Activated T-cell treated with anti-CD3 and anti-CD28 coated beads, Interleukin-2, amount 50 U/mL, for 4 hours (primary cell): Measurements from ENCODE around the gene KLF3. TPM values are rescaled to one million over a fixed set of nuclear protein-coding genes. Genes with fewer than 3 reads are reported as not detected.
"Not testable (repeated sequence)": the region's sequence is repeated elsewhere in the genome, so short reads cannot be mapped to it uniquely, and the experiment has no call there.

ENCODE experiments used
- ATAC-seq, 2 donors: fragments of 200-7000 bp; cut with Tn5 transposase; one replicate each; pipeline ENCODE4 v1.10.0; 2021
- DNase-seq: peaks from one replicate; pipeline ENCODE4 v3.0.0-alpha.2; 2020
- H3K27me3 Mint-ChIP-seq: one replicate; pipeline ENCODE4 v1.8.0; 2021; ENCODE audit warnings: low read depth, mixed read lengths
- H3K36me3 Mint-ChIP-seq: one replicate; pipeline ENCODE4 v1.8.0; 2022; ENCODE audit warnings: mixed read lengths; ENCODE audit not compliant: insufficient read depth
- H3K4me1 Mint-ChIP-seq: one replicate; pipeline ENCODE4 v1.8.0; 2021; ENCODE audit warnings: low read depth, mixed read lengths
- H3K4me3 Mint-ChIP-seq: one replicate; pipeline ENCODE4 v1.8.0; 2021; ENCODE audit warnings: mild to moderate bottlenecking, moderate library complexity, mixed read lengths
- H3K9me3 Mint-ChIP-seq: one replicate; pipeline ENCODE4 v1.8.0; 2021; ENCODE audit warnings: mixed read lengths
- total RNA-seq, 3 donors: library from RNA; stranded (reverse); gene quantifications; one replicate each; pipeline ENCODE4 v1.2.1, GENCODE V29; 2021

KLF3 gene
- total RNA-seq, result 10 to 100 TPM in 2 of 3 donors, 1 to 10 TPM in 1; 9.9 to 12.6 (median 10.9) TPM

DNA sequence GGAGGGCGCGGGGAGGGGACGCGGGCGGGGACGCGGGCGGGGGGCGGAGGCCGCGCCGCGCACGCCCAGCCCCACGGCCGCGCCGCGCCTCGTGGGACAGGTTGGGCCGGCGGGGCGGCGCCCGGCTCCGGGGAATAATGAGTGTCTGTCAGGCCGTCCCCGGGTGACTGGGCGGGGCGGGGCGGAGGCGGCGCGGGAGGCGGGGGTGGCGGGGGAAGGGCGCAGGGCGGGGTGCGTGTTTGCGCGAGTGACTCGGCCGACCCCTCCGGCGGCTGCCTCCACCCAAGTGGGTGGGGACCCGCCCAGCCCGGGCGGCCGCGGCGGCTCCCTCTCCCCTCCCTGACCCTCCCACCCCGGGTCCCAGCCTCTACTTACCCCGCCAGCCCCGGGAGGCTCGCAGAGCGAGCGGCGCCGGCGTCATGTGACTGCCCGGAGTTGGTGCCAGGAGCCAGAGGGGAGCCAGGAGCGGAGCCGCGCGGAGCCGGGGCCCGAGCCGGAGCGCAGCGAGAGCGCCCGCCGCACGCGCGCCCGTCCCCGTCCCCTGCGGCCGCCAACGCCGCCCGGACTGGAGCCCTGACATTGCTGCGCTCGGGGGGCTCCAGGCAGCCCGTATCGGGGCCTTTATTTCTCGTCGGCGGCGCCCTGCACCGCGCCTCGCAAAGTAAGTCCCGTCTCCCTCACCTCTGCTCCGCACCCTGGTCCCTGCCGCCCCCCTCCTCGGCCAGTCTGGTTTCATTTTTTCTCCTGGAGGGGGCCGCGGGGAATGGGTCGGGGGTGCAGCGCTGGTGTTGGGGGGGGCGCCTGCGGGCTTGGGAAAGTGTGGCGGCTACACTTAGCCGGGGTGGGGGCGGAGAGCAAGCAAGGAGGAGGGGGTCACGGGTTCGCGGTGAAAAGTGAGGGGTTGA lies at the start of gene KLF3:
KLF3 (plus strand) TSS at position 399 of the 905 bp plus-strand sequence. CDS start 16,427 bp downstream, outside the sequence.
- peaks cover 72% of the 10 kb centered on the region for H3K4me1 Mint-ChIP-seq
- peak within 1 kb of the TSS; percentile 88 for H3K4me3 Mint-ChIP-seq
- DNase-seq (peak; percentile 88), ATAC-seq (peak; percentile 78)
- H3K27me3 Mint-ChIP-seq, result no peaks in the 10 kb centered on the region
- peaks cover 5% of the 10 kb centered on the region for H3K9me3 Mint-ChIP-seq
- H3K36me3 Mint-ChIP-seq, result peaks cover 2% of the 10 kb centered on the region

DNA sequence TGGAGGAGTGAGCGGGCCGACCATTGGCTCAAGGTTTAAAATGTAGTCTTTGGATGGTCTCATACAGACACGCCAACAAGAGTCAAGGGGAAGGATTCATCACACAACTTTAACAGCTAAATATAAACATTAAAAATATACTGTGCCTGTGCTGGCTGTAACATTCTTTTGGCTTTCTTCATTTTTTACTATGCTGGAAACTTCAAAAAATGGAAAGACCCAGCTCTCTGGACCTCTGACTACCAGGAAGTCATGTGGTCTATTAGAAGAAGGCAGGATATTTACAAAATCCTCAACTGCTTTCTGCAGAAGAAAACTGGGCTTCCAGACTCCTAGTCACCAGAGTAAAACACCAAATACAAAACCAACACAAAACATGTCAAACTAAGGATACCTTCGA lies 49.8 kb upstream of the KLF3 start:
- H3K27me3 Mint-ChIP-seq, result no peaks in the 10 kb centered on the region
- no peaks in the 10 kb centered on the region for H3K9me3 Mint-ChIP-seq
- peaks cover 29% of the 10 kb centered on the region for H3K4me1 Mint-ChIP-seq
- no peak for ATAC-seq
- no peak overlapping the region for H3K4me3 Mint-ChIP-seq
- no peak for DNase-seq
- no peaks in the 10 kb centered on the region for H3K36me3 Mint-ChIP-seq

DNA sequence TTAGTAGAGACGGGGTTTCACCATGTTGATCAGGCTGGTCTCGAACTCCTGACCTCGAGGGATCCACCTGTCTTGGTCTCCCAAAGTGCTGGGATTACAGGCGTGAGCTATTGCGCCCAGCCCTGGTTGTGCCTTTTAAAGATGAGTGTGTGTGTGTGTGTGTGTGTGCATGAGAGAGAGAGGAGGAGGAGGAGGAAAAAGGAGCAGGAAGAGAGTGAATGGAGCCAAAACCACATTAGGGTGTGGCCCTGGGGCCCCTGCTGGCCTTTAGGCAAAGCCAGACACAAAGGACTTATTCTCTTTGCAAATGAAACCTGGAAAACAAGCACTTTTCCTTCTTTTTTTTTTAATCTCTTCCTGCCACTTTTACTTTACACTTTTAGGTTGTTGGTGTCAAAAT lies 48.2 kb upstream of the KLF3 start:
- peaks cover 21% of the 10 kb centered on the region for H3K4me1 Mint-ChIP-seq
- H3K9me3 Mint-ChIP-seq, result no peaks in the 10 kb centered on the region
- ATAC-seq (no peak), DNase-seq (no peak)
- H3K36me3 Mint-ChIP-seq, result no peaks in the 10 kb centered on the region
- H3K4me3 Mint-ChIP-seq, result no peak overlapping the region
- no peaks in the 10 kb centered on the region for H3K27me3 Mint-ChIP-seq

DNA sequence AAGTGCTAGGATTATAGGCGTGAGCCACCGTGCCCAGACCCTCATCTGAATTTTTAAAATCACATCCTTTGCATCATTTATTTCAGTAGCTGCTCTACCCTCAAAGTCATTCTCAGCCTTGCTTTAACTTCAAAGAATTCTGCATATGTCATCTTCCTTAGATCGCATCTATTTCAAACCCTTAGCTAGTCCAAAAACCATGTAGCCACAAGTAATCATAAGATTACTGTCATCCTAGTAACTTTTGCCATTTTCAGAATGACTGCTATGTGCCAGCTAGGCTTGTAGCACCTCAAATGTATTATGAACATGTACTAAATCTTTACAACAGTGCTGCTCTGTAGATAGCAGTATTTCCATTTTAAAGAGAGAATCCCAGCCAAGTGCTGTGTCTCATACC lies 45.5 kb upstream of the KLF3 start:
- peak; percentile 48 to 71 for ATAC-seq
- peaks cover 17% of the 10 kb centered on the region for H3K4me1 Mint-ChIP-seq

DNA sequence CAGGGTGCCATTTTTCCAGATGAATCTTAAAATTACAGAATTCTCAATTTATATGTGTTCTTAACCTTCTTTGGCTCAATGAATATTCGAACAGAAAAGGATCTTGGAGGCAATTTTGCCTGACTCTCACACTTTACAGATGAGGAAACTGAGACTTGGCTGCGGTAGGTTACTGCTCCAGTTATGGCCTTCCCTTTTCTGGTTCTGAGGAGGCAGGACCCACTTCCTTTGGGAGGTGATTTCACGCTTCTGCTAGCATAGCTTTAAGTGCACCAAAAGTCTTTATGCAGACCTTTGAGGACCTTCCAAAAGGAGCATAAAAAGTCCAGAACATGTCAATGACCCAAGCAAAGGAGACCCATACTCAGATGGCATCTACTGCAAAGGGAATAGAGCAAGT lies 44.7 kb upstream of the KLF3 start:
- no peaks in the 10 kb centered on the region for H3K36me3 Mint-ChIP-seq
- no peak overlapping the region for H3K4me3 Mint-ChIP-seq
- no peaks in the 10 kb centered on the region for H3K27me3 Mint-ChIP-seq

More for the DNA sequence above, 45.5 kb upstream of the KLF3 start:
- Mint-ChIP-seq H3K27me3 (no peaks in the 10 kb centered on the region), H3K36me3 (no peaks in the 10 kb centered on the region), H3K4me3 (no peak overlapping the region), H3K9me3 (no peaks in the 10 kb centered on the region)
- DNase-seq, result no peak

DNA sequence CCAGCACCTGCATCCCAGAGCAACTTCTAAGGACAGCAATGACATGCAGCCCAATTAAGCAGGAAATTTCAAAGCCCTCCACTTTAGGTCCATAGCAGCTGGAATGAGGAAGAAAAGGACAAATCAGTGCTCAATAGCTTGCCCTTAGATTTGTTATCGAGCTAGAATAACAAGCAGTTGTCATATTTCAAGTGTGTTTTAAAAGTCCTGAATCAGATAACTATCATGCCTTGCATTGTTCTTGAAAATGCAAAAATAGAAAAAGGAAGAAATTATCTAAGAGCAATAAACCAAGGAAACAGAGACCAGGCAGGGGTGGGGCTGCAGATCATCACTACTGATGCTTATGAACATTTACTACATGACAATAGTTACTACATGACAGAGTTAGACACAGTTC lies 43.9 kb upstream of the KLF3 start:
- Mint-ChIP-seq H3K4me3 (no peak overlapping the region), H3K36me3 (no peaks in the 10 kb centered on the region), H3K9me3 (no peaks in the 10 kb centered on the region), H3K4me1 (peaks cover 11% of the 10 kb centered on the region), H3K27me3 (no peaks in the 10 kb centered on the region)
- ATAC-seq, result no peak
- DNase-seq, result no peak

More for the DNA sequence above, 44.7 kb upstream of the KLF3 start:
- ATAC-seq (no peak), DNase-seq (no peak)
- Mint-ChIP-seq H3K4me1 (peaks cover 10% of the 10 kb centered on the region), H3K9me3 (no peaks in the 10 kb centered on the region)

DNA sequence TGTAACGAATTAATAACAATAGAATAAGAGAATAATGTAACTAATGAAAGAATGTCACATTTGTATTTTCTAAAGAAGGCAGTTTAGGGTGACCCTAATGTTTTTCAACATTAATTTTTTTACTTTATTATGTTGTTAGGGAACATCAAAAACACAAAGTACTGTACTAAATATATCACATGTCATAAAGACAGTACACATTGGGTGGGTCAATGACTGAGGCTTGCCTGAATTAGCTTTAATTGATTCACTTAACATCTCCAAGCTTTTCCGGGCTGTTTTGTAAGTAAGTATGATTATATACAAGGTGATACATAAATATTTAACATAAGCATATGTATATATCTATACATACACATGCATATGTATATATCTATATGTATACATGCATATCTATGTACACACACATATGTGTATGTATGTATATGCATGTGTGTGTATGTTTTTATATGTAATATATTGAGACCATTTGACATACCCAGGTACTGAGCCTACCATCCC lies 43.4 kb upstream of the KLF3 start:
- no peak overlapping the region for H3K4me3 Mint-ChIP-seq
- peaks cover 14% of the 10 kb centered on the region for H3K4me1 Mint-ChIP-seq
- ATAC-seq (no peak), DNase-seq (no peak)
- H3K27me3 Mint-ChIP-seq, result no peaks in the 10 kb centered on the region
- H3K36me3 Mint-ChIP-seq, result no peaks in the 10 kb centered on the region
- no peaks in the 10 kb centered on the region for H3K9me3 Mint-ChIP-seq

DNA sequence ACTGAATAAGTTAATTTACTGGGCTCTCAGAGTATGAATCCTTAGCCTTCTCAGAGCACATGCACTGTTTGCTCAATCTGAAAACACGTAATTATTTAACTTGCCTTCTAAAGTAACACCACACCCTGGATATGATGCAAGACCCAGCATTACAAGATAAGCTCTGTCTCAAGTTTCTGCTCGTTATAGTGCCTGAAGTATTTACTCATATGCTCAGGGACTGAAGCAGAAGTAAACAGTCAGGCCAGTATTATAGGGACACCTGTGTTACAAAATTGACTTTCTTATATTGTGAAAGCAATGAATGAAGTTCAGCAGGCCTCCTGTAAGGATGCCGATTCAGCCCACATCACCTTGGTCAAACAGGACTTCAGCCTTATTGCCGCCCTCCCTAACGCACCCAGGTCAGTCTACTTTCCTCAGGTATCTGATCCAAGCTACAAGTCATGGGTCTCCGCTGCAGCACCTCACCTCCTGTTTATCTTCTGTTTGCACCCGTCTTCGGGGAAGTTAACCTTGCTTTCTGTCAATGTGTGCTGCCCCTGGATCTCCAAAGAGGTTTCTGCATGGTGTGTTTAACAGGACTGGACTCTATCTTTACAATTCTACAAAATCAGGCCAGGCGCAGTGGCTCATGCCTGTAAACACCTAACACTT lies 42.8 kb upstream of the KLF3 start:
- Mint-ChIP-seq H3K4me1 (peaks cover 17% of the 10 kb centered on the region), H3K4me3 (no peak overlapping the region), H3K36me3 (no peaks in the 10 kb centered on the region), H3K27me3 (no peaks in the 10 kb centered on the region), H3K9me3 (no peaks in the 10 kb centered on the region)
- ATAC-seq, result no peak
- DNase-seq, result no peak

DNA sequence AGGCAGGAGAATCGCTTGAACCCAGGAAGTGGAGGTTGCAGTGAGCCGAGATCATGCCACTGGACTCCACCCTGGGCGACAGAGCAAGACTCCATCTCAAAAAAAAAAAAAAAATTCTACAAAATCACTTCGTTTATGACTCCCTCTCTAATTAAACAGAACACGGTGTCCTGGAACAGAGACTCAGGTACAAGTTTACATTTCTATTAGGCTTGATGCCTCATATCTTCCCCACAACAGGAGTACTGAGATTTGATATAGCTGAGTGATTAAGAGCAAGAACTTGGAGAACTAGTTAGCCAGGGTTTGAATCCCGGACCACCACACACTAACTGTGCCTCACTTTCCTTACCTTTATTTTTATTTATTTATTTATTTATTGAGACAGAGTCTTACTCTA lies 42.2 kb upstream of the KLF3 start:
- no peaks in the 10 kb centered on the region for H3K27me3 Mint-ChIP-seq
- DNase-seq, result no peak
- no peaks in the 10 kb centered on the region for H3K9me3 Mint-ChIP-seq
- peaks cover 18% of the 10 kb centered on the region for H3K4me1 Mint-ChIP-seq
- no peak for ATAC-seq
- H3K36me3 Mint-ChIP-seq, result no peaks in the 10 kb centered on the region
- H3K4me3 Mint-ChIP-seq, result no peak overlapping the region

DNA sequence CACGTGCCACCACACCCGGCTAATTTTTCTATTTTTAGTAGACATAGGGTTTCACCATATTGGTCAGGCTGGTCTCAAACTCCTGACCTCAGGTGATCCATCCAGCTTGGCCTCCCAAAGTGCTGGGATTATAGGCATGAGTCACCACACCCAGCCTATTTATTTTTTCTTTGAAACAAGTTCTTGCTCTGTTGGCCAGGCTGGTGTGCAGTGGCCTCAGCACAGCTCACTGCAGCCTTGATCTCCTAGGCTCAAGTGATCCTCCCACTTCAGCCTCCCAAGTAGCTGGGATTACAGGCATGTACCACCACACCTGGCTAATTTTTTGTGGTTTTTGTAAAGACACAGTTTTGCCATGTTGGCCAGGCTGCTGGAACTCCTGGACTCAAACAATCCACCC lies 41.7 kb upstream of the KLF3 start:
- peaks cover 18% of the 10 kb centered on the region for H3K4me1 Mint-ChIP-seq
- not testable (repeated sequence) for H3K36me3 Mint-ChIP-seq, H3K4me3 Mint-ChIP-seq, H3K27me3 Mint-ChIP-seq, H3K9me3 Mint-ChIP-seq, DNase-seq, ATAC-seq

DNA sequence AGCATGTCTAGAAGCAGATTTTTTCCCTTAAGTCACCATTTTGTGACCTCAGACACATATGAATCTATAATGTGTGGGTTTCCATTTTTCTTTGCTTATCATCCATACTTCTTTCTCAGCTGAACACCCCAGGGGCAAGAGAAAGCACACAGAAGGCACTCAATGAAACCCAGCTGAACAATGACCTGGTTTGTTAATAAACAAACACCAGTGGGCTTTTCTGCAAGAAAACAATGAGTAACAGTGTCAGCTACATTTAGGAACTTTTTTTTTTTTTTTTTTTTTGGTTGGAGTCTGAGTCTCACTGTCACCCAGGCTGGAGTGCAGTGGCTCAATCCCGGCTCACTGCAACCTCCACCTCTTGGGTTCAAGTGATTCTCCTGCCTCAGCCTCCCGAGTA lies 40.7 kb upstream of the KLF3 start:
- Mint-ChIP-seq H3K9me3 (no peaks in the 10 kb centered on the region), H3K27me3 (no peaks in the 10 kb centered on the region), H3K36me3 (no peaks in the 10 kb centered on the region), H3K4me1 (peaks cover 18% of the 10 kb centered on the region), H3K4me3 (no peak overlapping the region)
- no peak for ATAC-seq
- DNase-seq, result no peak

DNA sequence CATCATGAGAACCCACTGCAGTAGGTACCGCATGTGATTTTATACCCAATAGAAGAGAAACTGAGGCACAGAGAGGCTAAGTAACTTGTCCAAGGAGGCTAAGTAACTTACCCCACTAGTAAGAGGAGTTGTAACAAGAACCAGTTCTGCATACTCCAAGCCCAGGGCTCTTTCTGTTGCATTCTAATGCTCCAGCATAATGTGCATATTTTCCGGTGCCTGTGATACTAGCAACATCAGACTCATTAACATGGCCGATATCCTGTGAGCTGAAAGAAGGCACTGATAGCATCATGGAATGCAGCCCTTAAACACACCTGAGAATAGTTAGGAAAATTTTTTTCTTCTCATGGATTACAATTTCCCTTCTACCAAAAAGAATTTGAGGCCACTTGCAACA lies 39.7 kb upstream of the KLF3 start:
- ATAC-seq, result no peak
- Mint-ChIP-seq H3K4me3 (no peak overlapping the region), H3K4me1 (peaks cover 18% of the 10 kb centered on the region), H3K27me3 (no peaks in the 10 kb centered on the region), H3K9me3 (no peaks in the 10 kb centered on the region), H3K36me3 (no peaks in the 10 kb centered on the region)
- DNase-seq, result no peak

DNA sequence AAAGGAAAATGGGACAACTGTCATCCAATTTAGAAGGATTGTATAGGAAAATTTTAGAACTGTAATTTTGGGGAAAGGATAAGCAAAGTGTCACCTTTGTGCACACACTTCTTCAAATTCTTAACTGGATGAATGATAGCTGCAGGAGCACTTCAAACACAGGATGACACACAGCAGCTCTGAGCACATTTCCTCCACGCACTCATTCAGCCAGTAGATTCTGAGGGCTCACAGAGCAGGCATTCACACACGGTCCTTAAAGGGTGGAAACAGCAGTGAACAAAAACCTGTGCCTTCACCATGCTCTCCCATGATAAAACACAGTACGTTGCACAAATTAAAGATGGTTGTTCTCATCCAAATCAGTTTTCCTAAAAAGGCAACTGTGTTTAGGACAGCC lies 38.5 kb upstream of the KLF3 start:
- no peak overlapping the region for H3K4me3 Mint-ChIP-seq
- no peaks in the 10 kb centered on the region for H3K27me3 Mint-ChIP-seq
- no peak for ATAC-seq

DNA sequence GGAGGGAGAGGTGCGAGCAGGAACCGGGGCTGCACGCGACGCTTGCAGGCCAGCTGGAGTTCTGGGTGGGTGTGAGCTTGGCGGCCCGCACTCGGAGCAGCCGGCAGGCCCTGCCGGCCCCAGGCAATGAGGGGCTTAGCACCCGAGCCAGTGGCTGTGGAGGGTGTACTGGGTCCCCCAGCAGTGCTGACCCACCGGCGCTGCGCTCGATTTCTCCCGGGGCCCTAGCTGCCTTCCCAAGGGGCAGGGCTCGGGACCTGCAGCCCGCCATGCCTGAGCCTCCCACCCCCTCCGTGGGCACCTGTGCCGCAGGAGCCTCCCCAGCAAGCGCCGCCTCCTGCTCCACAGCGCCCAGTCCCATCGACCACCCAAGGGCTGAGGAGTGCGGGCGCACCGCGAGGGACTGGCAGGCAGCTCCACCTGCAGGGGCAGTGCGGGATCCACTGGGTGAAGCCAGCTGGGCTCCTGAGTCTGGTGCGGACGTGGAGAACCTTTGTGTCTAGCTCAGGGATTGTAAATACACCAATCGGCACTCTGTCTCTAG lies 37.0 kb upstream of the KLF3 start:
- ATAC-seq, H3K4me3 Mint-ChIP-seq, H3K36me3 Mint-ChIP-seq, DNase-seq, H3K27me3 Mint-ChIP-seq, H3K9me3 Mint-ChIP-seq: not testable (repeated sequence)
- peaks cover 15% of the 10 kb centered on the region for H3K4me1 Mint-ChIP-seq

More for the DNA sequence above, 38.5 kb upstream of the KLF3 start:
- H3K4me1 Mint-ChIP-seq, result peaks cover 15% of the 10 kb centered on the region
- no peaks in the 10 kb centered on the region for H3K9me3 Mint-ChIP-seq
- DNase-seq, result no peak
- H3K36me3 Mint-ChIP-seq, result no peaks in the 10 kb centered on the region
